SH-SY5Y (cell line): ENCODE data around the gene ACOT7.

Experiments
- GATA2 ChIP-seq: IDR thresholded peaks from 2 replicates; pipeline ENCODE4 v1.6.1; 2011; ENCODE audit warnings: mild to moderate bottlenecking, low read depth, low read length
- GATA3 ChIP-seq: IDR thresholded peaks from 2 replicates; pipeline ENCODE4 v1.6.1; 2011; ENCODE audit warnings: low read depth, mild to moderate bottlenecking, low read length, moderate library complexity

DNA sequence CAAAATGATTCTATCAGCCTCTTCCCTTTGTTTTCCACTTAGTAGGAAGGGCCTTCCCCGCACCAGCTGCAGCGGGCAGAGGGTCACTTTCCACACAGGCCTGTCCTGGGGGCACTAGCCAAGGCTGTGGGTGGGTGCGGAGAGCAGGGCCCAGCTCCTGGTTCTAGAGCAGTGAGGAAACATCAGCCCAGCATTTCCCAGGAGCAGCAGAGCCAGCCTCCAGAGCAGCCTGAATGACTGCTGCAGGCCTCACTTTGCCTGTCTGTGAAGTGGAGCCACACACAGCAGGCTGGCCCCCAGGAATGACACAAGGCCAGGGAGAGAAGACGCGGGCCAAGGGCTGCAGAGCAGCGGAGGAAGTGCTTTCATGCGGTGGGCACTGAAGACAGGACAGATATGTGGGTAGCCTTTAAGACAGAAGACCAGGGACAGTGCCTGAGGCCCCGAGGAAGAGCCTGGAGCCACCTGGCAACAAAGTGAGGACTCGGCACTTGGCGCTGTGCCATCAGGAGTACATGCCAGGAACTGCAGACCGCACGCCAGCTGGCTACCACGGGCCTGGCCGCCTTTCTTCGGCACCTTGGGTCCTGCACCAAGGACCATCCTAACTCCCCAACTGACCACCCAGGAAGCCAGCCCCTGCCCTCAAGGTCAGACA lies 42.0 kb downstream of the ACOT7 start:
- no peak for TF ChIP-seq GATA2
- TF ChIP-seq GATA3 = no peak
